SU-DHL-6 (cell line): Measurements from ENCODE around the gene CYFIP2.

ENCODE experiments used
- CTCF ChIP-seq: fragments of 200-600 bp; sonication (generic); IDR thresholded peaks from one replicate; pipeline ENCODE4 v1.5.1; 2017; ENCODE audit warnings: antibody characterized with exemption, mild to moderate bottlenecking, low read length, moderate library complexity; ENCODE audit not compliant: insufficient read depth, poor library complexity, severe bottlenecking
- EZH2phosphoT487 ChIP-seq: fragments of 200-600 bp; sonication (generic), shearing (Covaris generic); conservative IDR thresholded peaks from 2 replicates; pipeline ENCODE4 v1.6.1; 2018; ENCODE audit warnings: mild to moderate bottlenecking, antibody characterized with exemption, low read length, moderate library complexity, mixed read lengths

- TF ChIP-seq CTCF (no peak), EZH2phosphoT487 (no peak)
Measured at GRCh38 chr5:157219491-157220271, 46.2 kb upstream of the CYFIP2 start.
